Psoas muscle (tissue), 8 donors: ENCODE results near the gene MAB21L2. TPM values are rescaled to one million over a fixed set of nuclear protein-coding genes. Genes with fewer than 3 reads are reported as not detected.

Source experiments
- ATAC-seq, 4 donors: fragments of 200-7000 bp; cut with Tn5 transposase; one replicate each; pipeline ENCODE4 v1.9.1; 2020; ENCODE audit warnings: moderate library complexity in 3 of 4, mild to moderate bottlenecking in 2 of 4
- DNase-seq, 2 donors: peaks; one replicate each; pipeline ENCODE4 v3.0.0-alpha.2; 2020
- H3K27ac ChIP-seq: fragments of 200-600 bp; one replicate; pipeline ENCODE4 v1.8.0; 2022
- H3K27me3 ChIP-seq, 3 donors: fragments of 200-600 bp in 1 of 3; one replicate each; pipeline versions ENCODE4 v1.6.1 to v1.8.0; 2013 to 2022; ENCODE audit warnings: low read length in 2 of 3, mild to moderate bottlenecking in 2 of 3, moderate library complexity in 1 of 3; ENCODE audit not compliant: insufficient read depth in 3 of 3
- H3K36me3 ChIP-seq, 2 donors: fragments of 200-600 bp in 1 of 2; one replicate each; pipeline versions ENCODE4 v1.6.1 to v1.8.0; 2013 to 2022; ENCODE audit warnings: low read depth in 1 of 2, mild to moderate bottlenecking in 1 of 2, moderate library complexity in 1 of 2; ENCODE audit not compliant: insufficient read depth in 1 of 2
- H3K4me1 ChIP-seq: fragments of 200-600 bp; one replicate; pipeline ENCODE4 v1.8.0; 2022
- H3K4me3 ChIP-seq: fragments of 200-600 bp; one replicate; pipeline ENCODE4 v1.8.0; 2022; ENCODE audit warnings: mild to moderate bottlenecking
- H3K9me3 ChIP-seq: fragments of 200-600 bp; one replicate; pipeline ENCODE4 v1.8.0; 2022
- CTCF ChIP-seq: fragments of 200-600 bp; IDR thresholded peaks from one replicate; pipeline ENCODE4 v1.8.0; 2022; ENCODE audit warnings: antibody characterized with exemption
- WGBS, 3 donors: extraction: QIAGEN DNeasy Blood & Tissue Kit; methylation state at CpG; one replicate each; pipeline versions ENCODE4 v1.1.6 to v1.1.7; 2013; 5-methylcytosine and 5-hydroxymethylcytosine counted together
- intact Hi-C, 2 donors: fragments of 100-400 bp; cut with DNase I; formaldehyde crosslinking; loops; one replicate each; pipeline versions ENCODE4 v1.11.0 to v1.14.2; 2022
- polyA plus RNA-seq, 3 donors: library from polyadenylated mRNA; stranded (reverse); fragments of 200-250 nt; gene quantifications; one replicate each; pipeline ENCODE4 v1.2.3, GENCODE V29; 2013
- total RNA-seq, 4 donors: library from RNA; stranded (reverse); fragmentation: NEBNext Ultra II Directional in 2 of 4; extraction: Animal tissue kit (Norgen Biotek cat#: 25700) in 2 of 4; gene quantifications; one replicate each; pipeline versions ENCODE4 v1.2.1 to v1.2.4, GENCODE V29; 2021 to 2023
- donor health status: healthy with polysubstance abuse.
- donor health status: DM: no; HTN: no; CAD: no; lungs with moderate emphysema.
- donor health status: Bipolar disorder and iron deficiency.
- donor health status: healthy.
- donor health status: DM: yes; HTN: yes; CAD: no.
- donor health status: DM: no; HTN: no; CAD: no.
- donor health status: DM: no; HTN: no; CAD: no.
- donor health status: DM: yes; HTN: yes; CAD: no.

MAB21L2 gene
- total and polyA plus RNA-seq, 7 donors: 0.01 to 0.03 TPM; not detected in 5

- no peak for DNase-seq
- H3K27me3 ChIP-seq: no peaks in the 10 kb centered on the region
- no peak overlapping the region for H3K27ac ChIP-seq
- H3K4me3 ChIP-seq: no peak overlapping the region
- 88 to 95% (median 93%) methylated on average over 4 of the region's 4 CpGs for WGBS, 3 donors
- intact Hi-C loops: no loop called here
- H3K4me1 ChIP-seq: no peaks in the 10 kb centered on the region
- TF ChIP-seq CTCF: no peak
- peaks cover 0 to 3% of the 10 kb centered on the region in 2 donors for H3K36me3 ChIP-seq
- ATAC-seq: no peak
- no peaks in the 10 kb centered on the region for H3K9me3 ChIP-seq
These were observed 10.0 kb downstream of the MAB21L2 start for GRCh38 chr4:150591904-150592303.

DNA sequence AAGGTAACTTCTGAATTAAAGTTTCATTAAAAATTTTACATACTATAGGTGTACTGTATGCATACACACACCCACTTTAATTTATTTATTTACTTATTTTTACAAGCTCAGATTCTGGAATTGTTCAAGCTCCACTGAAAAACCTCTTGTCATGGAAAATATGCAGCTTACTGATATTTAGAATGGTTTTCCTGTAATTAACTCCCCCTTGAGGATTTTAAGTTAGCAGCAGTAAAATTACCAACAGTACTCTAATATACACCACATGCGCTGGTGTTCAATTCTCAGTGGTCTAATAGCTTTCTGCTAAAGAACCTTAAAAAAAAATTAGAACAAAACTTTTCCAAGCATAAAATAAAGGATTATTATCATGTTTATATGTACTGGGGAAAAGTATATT lies 12.0 kb downstream of the MAB21L2 start:
- no peak for ATAC-seq
- H3K27me3 ChIP-seq: no peaks in the 10 kb centered on the region
- intact Hi-C loops: no loop called here
- no peak overlapping the region for H3K4me3 ChIP-seq
- no peak overlapping the region for H3K27ac ChIP-seq
- WGBS, 3 donors: 90 to 94% (median 91%) methylated on average over 1 of the region's 1 CpG
- H3K36me3 ChIP-seq: peaks cover 0 to 8% of the 10 kb centered on the region in 2 donors
- no peak for DNase-seq
- no peaks in the 10 kb centered on the region for H3K4me1 ChIP-seq
- TF ChIP-seq CTCF: no peak
- no peaks in the 10 kb centered on the region for H3K9me3 ChIP-seq

DNA sequence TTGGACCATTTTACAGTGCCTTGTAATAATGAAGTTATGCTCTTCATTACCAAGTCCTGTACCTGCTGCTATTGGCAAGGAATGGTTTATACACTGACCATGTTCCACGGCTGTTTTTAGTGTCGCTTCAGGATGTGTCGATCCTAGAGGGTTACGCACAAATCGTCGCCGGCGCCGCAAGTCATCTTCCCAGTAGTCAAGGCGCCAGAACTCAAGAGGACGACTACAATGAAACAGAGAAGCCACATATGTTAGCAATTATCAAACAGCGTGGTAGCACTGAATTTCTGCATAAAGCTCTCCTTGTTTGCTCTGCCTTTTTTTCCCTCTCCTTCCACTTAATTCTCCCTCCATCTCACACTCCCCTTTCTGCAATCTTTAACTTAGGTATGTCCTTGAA lies 17.0 kb downstream of the MAB21L2 start:
- peaks cover 0 to 5% of the 10 kb centered on the region in 2 donors for H3K36me3 ChIP-seq
- ATAC-seq (no peak), DNase-seq (no peak)
- WGBS, 3 donors: 85 to 89% (median 89%) methylated on average over 12 of the region's 12 CpGs
- no peak for TF ChIP-seq CTCF
- H3K4me1 ChIP-seq: no peaks in the 10 kb centered on the region
- H3K9me3 ChIP-seq: no peaks in the 10 kb centered on the region
- H3K27me3 ChIP-seq: no peaks in the 10 kb centered on the region
- intact Hi-C loops: no loop called here
- H3K27ac ChIP-seq: no peak overlapping the region
- H3K4me3 ChIP-seq: no peak overlapping the region

DNA sequence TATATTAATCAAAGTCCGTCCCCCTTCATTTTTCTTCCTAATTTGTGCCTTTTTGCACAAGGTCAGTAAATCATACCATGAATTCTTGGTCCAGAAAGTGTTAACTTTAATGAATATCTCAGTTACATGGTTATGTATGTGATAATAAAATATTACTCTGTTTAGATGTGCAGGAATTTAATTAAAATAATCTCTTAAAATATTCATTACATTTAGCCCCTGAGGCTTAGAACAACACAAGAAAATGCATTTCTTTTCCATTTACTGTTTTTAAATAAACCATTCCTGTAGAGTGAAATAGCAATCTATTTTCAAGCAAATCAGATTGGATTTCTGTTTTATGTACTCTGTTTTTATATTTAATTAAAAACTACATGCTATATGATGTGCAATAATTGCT lies 17.6 kb downstream of the MAB21L2 start:
- 89 to 94% (median 89%) methylated on average over 1 of the region's 1 CpG for WGBS, 3 donors
- Histone ChIP-seq H3K9me3 (no peaks in the 10 kb centered on the region), H3K27me3 (no peaks in the 10 kb centered on the region), H3K4me3 (no peak overlapping the region), H3K36me3 (peaks cover 0 to 5% of the 10 kb centered on the region in 2 donors), H3K4me1 (no peaks in the 10 kb centered on the region), H3K27ac (no peak overlapping the region)
- DNase-seq (no peak), ATAC-seq (no peak)
- intact Hi-C loops: no loop called here
- TF ChIP-seq CTCF: no peak

- H3K4me3 ChIP-seq: no peak overlapping the region
These were observed 19.0 kb downstream of the MAB21L2 start for GRCh38 chr4:150600812-150601445.

More at GRCh38 chr4:150600812-150601445, 19.0 kb downstream of the MAB21L2 start:
- no peak for ATAC-seq
- H3K27ac ChIP-seq: no peak overlapping the region
- no peak for TF ChIP-seq CTCF
- no peaks in the 10 kb centered on the region for H3K4me1 ChIP-seq
- intact Hi-C loops: no loop called here
- WGBS, 3 donors: 88 to 89% (median 89%) methylated on average over 5 of the region's 5 CpGs
- peaks cover 0 to 5% of the 10 kb centered on the region in 2 donors for H3K36me3 ChIP-seq
- DNase-seq: no peak
- no peaks in the 10 kb centered on the region for H3K27me3 ChIP-seq
- H3K9me3 ChIP-seq: no peaks in the 10 kb centered on the region
